Activated gamma-delta T cell treated with Interleukin-2 at 50 U/mL for 16 hours (primary cell): ENCODE measurements around the gene WFDC1.

Source experiments
- DNase-seq: peaks from one replicate; pipeline ENCODE4 v3.0.0-alpha.2; 2020

Gene WFDC1

DNA sequence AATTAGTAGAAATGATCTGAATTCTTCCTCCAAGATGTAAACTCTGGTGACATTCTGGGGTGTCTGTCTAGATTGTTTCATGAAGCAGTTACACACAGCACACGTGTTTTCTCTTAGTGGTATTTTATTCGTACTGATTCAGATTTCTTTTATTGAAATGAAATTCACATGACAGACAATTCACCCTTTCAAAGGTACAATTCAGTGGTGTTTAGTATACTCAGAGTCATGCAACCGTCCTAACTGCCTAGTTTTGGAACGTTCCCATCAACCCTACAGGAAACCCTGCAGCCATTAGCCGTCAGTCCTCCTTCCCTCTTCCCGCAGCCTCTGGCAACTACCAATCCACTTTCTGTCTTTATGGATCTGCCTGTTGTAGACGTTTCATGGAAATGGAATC is 8.8 kb downstream of the WFDC1 start:
- DNase-seq = no peak

DNA sequence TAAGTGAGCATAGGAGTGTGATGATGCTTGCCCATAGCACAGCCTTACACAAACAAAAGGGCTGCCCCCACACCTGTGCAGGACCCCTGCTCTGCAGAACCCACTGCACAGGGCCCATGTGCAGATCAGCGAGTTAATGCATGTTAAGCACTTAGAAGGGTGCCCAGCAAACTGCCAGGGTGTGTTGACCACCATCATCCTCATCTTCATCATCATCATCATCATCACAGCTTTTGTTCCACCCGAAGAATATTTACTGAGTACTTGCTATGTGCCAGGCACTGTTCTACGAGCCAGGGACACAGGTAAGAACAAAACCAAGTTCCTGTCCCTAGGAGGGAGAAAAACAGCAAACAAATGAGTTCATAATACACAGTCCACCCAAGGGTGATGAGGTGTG is 11.9 kb downstream of the WFDC1 start:
- no peak for DNase-seq

DNA sequence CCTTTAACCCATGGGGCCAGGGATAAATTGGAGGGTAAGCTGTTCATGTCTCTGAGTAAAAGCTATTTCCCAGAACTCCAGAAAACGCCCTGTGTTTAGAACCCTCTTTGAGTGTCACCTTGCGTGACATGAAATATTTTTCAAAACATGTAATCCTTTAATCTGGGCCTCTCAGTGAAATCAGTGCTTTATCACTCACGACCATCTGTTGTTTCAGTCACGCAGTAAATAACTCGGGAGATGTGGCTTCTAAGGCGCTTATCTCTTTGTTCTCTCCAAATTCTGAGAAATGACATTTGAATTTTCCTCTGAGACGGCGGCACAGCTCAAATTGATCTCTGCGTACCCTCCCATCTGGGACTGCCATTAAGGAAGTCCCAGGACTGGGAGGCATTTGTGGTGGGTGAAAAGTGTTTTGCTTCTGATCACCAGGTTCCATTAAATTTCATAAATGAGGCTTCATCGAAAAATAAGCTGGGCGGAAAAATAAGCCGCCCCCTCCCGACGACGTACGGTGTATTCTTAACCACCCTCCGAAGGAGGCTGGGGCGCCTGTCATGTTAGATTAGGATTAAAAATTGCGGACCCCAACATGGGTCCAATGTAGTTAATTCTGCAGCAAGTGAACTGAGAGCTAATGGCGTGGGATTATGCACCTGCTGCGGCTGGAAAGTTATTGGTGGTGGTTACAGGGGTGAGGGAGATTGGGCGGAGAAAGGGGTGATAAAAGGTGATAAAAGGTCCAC is 12.7 kb downstream of the WFDC1 start:
- DNase-seq = no peak

DNA sequence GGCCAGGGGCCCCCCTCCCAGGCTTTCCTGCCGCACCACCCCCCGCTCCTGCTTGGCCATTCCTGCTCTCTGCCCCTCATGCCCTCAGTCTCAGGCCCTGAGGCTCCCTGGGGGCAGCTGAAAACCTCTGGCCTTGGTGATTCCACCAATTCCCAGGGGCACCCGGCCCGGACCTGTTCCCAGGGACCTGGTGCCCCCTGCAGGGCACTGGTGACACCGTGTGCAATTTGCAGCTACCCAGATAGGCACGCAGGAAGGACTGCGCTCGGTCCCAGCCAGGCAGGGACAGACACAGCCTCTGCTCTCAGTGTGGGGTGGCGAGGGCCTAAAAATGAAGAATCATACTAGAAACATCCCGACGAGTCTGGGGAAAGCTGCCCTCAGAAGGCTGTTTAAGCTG is 13.4 kb downstream of the WFDC1 start:
- DNase-seq = no peak

- no peak for DNase-seq
These were observed 16.0 kb downstream of the WFDC1 start for GRCh38 chr16:84310642-84311041.

DNA sequence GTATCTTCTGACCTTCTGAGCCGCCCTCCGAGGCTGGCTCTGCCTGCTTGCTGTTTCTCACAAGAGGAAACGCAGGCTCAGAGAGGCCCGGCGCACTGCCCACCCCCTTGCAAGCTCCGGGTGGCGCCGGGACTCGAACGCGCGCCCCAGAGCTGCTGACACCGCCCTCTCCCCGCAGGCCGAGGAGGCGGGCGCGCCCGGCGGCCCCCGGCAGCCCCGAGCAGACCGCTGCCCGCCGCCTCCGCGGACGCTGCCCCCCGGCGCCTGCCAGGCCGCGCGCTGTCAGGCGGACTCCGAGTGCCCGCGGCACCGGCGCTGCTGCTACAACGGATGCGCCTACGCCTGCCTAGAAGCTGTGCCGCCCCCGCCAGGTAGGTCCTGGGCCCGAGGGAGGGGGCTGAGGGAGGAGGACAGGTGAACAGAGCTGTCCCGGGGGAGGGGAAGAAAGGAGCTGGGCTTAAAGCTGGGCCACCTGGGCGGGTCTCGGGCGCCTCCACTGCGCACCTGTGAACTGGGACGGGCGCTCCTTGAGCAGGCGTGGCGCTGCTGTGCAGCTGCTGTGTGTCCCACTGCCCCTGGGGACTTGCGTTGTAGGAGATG is 18.2 kb downstream of the WFDC1 start:
- DNase-seq = no peak

DNA sequence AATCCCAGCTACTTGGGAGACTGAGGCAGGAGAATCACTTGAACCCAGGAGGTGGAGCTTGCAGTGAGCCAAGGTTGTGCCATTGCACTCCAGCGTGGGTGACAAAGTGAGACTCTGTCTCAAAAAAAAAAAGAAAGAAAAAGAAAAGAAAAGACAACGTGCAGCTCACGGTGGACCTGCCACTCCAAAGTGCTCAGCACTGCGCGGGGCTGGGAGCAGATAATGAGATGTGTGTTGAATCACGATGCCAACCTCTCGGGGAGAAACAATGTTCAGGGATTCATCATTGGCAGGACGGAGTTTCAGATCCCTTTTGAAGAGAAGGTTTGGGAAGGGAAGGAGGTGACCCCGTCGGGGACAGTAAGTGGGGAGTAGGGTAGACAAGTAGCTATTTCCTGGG is 19.2 kb downstream of the WFDC1 start:
- no peak for DNase-seq

DNA sequence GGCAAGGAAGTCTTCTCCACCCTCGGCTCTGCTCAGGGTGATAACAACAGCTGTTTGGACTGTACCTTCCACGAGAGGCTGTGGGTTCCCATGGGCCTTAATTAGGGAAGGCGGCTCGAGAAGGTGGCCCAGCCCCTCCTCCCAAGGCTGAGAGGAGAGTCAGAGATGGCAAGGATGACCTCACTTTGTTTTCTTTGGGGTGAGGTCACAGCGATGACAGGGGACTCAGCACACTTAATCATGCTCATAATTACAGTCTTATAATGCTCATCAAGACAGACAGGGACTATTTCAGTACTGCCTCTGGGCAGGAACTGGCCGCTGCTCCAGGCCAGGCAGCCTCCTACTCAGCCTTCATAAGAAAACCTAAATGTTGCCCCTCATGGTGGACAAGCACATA is 19.7 kb downstream of the WFDC1 start:
- DNase-seq = no peak

GRCh38 chr16:84314814-84315213 is 20.1 kb downstream of the WFDC1 start:
- DNase-seq = no peak

DNA sequence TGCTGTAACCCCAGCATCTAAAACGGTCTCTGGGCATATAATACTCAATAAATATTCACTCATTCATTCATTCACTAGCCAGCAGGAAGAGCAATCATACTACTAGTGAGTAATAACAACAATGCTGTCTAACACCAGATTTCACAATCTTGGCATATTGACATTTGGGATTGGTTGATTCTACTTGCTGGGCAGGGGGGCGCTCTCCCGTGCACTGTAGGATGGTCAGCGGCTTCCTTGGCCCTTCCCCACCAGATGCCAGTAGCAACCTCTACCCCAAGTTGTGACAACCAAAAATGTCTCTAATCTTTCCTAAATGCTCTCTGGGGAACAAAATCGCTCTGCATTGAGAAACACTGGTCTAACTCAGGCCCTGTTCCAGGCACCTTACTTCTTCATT is 20.7 kb downstream of the WFDC1 start:
- no peak for DNase-seq

- no peak for DNase-seq
These were observed 23.7 kb downstream of the WFDC1 start for GRCh38 chr16:84318091-84318975.

- no peak for DNase-seq
These were observed 24.6 kb downstream of the WFDC1 start for GRCh38 chr16:84319146-84319760.

- no peak for DNase-seq
These were observed 25.8 kb downstream of the WFDC1 start for GRCh38 chr16:84320511-84320910.

DNA sequence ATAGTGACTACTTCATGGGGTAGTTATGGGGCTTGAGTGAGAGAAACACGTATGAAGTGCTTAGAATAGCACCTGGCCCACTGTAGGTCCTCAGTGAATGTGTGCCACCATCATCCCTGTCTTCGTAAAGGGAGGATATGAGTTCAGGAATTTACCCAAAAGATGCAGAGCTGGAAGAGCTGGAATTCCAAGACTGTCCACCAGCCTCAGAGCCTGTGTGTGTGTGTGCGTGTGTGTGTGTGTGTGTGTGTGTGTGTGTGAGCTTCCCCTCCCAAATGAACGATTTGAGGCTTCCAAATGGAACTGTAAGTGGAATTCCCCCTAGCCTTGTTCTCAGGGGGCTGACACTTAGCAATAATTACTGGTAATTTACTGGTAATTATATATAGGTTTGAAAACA is 27.3 kb downstream of the WFDC1 start:
- DNase-seq = no peak

- no peak for DNase-seq
These were observed 28.1 kb downstream of the WFDC1 start for GRCh38 chr16:84322749-84323148.

GRCh38 chr16:84323606-84324005 is 28.9 kb downstream of the WFDC1 start:
- DNase-seq = no peak

- DNase-seq = no peak
These were observed 30.0 kb downstream of the WFDC1 start for GRCh38 chr16:84324434-84325262.

DNA sequence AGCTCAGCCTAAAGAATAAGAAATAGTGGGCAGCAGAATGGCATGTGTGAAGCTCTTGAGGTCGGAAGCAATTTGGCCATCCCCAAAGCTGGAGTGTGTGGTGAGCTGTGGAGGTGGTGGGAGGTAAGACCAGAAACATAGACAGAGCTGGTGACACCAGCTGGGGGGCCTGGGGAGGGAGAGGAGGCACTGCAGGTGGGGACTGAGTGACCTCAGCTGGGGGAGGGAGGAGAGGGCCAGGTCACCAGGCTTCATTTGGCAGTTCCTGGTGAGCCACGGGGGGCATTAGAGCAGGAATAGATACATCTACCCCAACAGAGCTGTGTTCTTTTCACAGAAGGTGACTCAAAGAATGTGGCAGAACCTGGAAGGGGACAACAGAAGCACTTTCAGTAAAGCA is 31.9 kb downstream of the WFDC1 start:
- DNase-seq = no peak

- no peak for DNase-seq
These were observed 33.3 kb downstream of the WFDC1 start for GRCh38 chr16:84327926-84328505.

DNA sequence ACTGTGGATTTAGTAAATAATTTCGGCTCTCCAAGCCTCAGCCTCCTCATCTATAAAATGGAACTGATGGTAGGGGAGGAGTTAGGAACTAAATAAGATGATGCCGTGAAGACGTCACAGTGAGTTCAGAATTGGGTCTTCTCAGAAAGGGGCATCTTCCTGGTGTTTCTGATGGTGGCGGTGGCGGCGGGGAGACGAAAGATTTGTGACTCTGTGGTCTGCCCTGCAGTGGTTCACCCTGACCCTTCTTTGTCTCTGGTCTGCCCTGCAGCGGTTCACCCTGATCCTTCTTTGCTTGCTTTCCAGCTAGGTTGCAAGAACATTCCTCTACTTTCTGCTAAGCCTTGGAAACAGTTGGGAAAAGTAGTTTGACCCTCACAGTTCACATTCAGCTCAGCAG is 34.3 kb downstream of the WFDC1 start:
- no peak for DNase-seq

DNA sequence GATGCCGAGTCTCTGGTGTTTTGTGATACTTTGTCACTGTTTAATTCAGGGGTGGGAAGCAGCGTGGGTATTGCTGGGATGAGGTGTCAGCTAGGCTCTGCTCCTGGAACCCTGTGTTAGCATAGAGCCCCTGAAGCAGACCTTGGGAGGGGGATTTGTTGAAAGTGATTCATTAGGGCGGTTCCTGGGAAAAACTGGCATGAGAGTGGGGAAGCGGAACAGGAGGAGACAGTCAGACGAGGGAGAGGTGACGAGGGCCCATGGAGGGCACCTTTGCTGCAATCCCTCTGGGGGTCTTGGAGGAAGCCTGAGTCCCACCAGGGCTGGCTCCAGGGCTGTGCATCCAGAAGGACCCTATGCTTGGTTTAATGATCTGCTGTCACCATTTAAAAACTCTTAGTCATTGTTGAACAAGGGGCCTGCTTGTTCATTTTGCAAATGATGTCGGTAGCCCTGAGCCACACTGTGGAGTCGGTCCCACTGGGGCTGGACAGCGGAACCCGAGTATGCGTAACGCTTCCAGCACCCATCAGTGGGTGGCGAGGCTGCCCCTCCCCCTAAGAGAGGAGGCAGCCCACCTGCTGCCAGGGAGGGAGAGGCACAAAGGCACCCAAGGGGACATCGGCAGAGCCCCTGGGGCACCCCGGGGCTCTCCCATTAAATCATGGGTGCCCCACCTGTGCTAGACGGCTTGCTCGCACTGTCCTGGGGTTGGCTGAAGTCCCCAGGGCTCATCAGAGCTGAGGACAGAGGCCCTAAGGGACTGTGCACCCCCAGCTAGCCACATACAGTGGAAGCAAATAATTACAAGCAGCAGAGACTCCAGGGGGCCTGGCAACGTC is 35.4 kb downstream of the WFDC1 start:
- DNase-seq = no peak
